Measurements from ENCODE around the gene PARD3B.

PARD3B gene

DNA sequence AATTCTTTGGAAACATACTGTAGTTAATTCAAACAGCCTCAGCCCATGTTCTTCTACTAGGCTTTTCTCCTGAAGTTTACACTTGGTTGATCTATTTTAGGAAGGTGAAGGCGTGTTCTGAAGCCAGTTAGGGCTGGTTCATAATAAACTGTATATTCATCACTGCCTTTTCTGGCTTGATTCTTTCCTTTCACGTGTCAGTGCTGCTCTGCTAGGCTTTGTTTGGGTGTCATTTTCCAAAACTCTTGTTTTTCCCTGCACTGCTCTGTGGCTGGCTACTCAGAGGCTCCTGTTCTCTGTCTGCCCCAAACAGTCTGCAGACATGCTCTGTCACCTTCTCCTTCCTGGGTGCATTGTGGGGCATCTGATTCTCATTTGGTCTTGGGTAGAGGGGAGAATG lies 136.1 kb downstream of the PARD3B start:
- Histone ChIP-seq H3K4me3 (ENCODE audit: low read depth, low read length) (no peak overlapping the region), H3K27ac (no peak overlapping the region), H3K36me3 (replicated peaks) (no peaks in the 10 kb centered on the region), H3K27me3 (replicated peaks) (no peaks in the 10 kb centered on the region)
- TF ChIP-seq CTCF (IDR thresholded peaks at IDR 0.05; ENCODE audit: low read depth, low read length, missing control alignments) = no peak
- DNase-seq = no peak
- in situ Hi-C loops (cut with HindIII; ENCODE audit: low pct_ligation_motif_present, low sequenced_read_pairs) = no loop called here

DNA sequence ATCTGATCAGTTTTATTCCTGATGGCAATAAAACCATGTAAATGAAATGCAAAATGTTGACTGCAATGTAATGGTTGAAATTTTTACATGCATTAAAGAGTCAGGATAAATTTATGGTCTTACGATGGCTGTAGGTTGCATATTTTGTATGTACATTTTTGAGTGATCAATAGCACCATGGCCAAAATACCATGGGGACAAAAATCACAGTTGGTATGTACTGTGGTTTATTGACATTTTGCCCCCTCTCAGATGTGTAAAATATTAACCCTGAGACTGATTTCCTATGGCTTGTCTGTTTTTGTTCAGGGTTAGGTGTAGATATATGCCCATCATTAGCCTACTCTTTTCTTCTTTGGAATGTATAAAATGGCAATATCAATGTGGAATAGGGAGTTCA lies 138.1 kb downstream of the PARD3B start:
- no peak overlapping the region for H3K27ac ChIP-seq
- in situ Hi-C loops (cut with HindIII; ENCODE audit: low pct_ligation_motif_present, low sequenced_read_pairs) = no loop called here
- H3K4me3 ChIP-seq (ENCODE audit: low read depth, low read length) = no peak overlapping the region
- H3K27me3 ChIP-seq (replicated peaks) = no peaks in the 10 kb centered on the region
- H3K36me3 ChIP-seq (replicated peaks) = no peaks in the 10 kb centered on the region
- no peak for TF ChIP-seq CTCF (IDR thresholded peaks at IDR 0.05; ENCODE audit: low read depth, low read length, missing control alignments)
- DNase-seq = no peak

GRCh38 chr2:204686406-204686805 lies 141.1 kb downstream of the PARD3B start:
- in situ Hi-C loops (cut with HindIII; ENCODE audit: low pct_ligation_motif_present, low sequenced_read_pairs) = no loop called here
- Histone ChIP-seq H3K4me3 (ENCODE audit: low read depth, low read length) (no peak overlapping the region), H3K36me3 (replicated peaks) (no peaks in the 10 kb centered on the region), H3K27me3 (replicated peaks) (no peaks in the 10 kb centered on the region), H3K27ac (no peak overlapping the region)
- no peak for TF ChIP-seq CTCF (IDR thresholded peaks at IDR 0.05; ENCODE audit: low read depth, low read length, missing control alignments)
- DNase-seq = no peak

DNA sequence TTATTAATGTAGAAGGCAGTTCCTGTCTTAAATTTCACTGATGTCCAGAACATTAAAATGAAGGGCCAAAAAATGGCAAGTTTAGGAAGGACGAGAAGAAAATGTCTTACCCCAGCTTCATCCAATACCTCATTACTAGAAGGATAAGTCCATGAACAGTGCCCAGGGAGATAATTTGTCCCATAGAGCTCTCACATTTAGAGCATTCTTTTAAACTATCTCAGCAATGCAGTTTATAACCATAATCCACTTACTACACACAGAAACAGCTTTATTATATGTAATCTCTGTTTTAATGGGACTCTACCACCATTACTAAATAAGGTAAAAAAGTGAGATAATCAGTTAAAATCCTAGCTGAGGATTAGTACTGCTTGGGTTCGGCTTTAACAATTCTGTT lies 142.5 kb downstream of the PARD3B start:
- Histone ChIP-seq H3K27ac (no peak overlapping the region), H3K27me3 (replicated peaks) (no peaks in the 10 kb centered on the region), H3K36me3 (replicated peaks) (no peaks in the 10 kb centered on the region), H3K4me3 (ENCODE audit: low read depth, low read length) (no peak overlapping the region)
- in situ Hi-C loops (cut with HindIII; ENCODE audit: low pct_ligation_motif_present, low sequenced_read_pairs) = no loop called here
- no peak for TF ChIP-seq CTCF (IDR thresholded peaks at IDR 0.05; ENCODE audit: low read depth, low read length, missing control alignments)
- no peak for DNase-seq

- in situ Hi-C loops (cut with HindIII; ENCODE audit: low pct_ligation_motif_present, low sequenced_read_pairs) = no loop called here
- H3K27ac ChIP-seq = no peak overlapping the region
- TF ChIP-seq CTCF (IDR thresholded peaks at IDR 0.05; ENCODE audit: low read depth, low read length, missing control alignments) = peak; percentile 85
- no peaks in the 10 kb centered on the region for H3K27me3 ChIP-seq (replicated peaks)
- DNase-seq = peak; percentile 90
- no peaks in the 10 kb centered on the region for H3K36me3 ChIP-seq (replicated peaks)
- no peak overlapping the region for H3K4me3 ChIP-seq (ENCODE audit: low read depth, low read length)
Measured at GRCh38 chr2:204691911-204692510, 146.7 kb downstream of the PARD3B start.

GRCh38 chr2:204692790-204693189 lies 147.5 kb downstream of the PARD3B start:
- no peak overlapping the region for H3K4me3 ChIP-seq (ENCODE audit: low read depth, low read length)
- in situ Hi-C loops (cut with HindIII; ENCODE audit: low pct_ligation_motif_present, low sequenced_read_pairs) = no loop called here
- H3K27me3 ChIP-seq (replicated peaks) = no peaks in the 10 kb centered on the region
- no peak for DNase-seq
- no peaks in the 10 kb centered on the region for H3K36me3 ChIP-seq (replicated peaks)
- no peak for TF ChIP-seq CTCF (IDR thresholded peaks at IDR 0.05; ENCODE audit: low read depth, low read length, missing control alignments)
- H3K27ac ChIP-seq = no peak overlapping the region

Data from brain microvascular endothelial cell (primary cell).